ENCODE data around the gene IFNA10. TPM values are rescaled to one million over a fixed set of nuclear protein-coding genes. Genes with fewer than 3 reads are reported as not detected.

Gene IFNA10
- total and polyA plus RNA-seq, 9 of the 15 experiments (the other 6 are each of a cell fraction or from before 2014, with no cell fraction given), result not detected

GRCh38 chr9:21160178-21160577, 46.8 kb downstream of the IFNA10 start:
- ATAC-seq (no peak), FAIRE-seq (no peak), DNase-seq (ENCODE audit: extremely low read depth in 1 of 4, low spot score in 3 of 4) (no peak)
- in situ Hi-C loops (cut with MboI), result no loop called here
- POLR2A ChIA-PET, result no interaction called here
- Histone ChIP-seq H4K20me1 (replicated peaks; ENCODE audit: control insufficient read depth, insufficient read depth, low read length) (no peaks in the 10 kb centered on the region), H3K4me3 (no peak overlapping the region), H3K36me3 (ENCODE audit: control insufficient read depth, insufficient read depth, low read length) (no peaks in the 10 kb centered on the region), H3K9me3 (replicated peaks; ENCODE audit: control insufficient read depth, insufficient read depth, low read depth, low read length) (no peaks in the 10 kb centered on the region), H3K4me1 (replicated peaks in 1 of 2; ENCODE audit: control insufficient read depth in 2 of 2, insufficient read depth in 2 of 2, low read length in 2 of 2) (no peaks in the 10 kb centered on the region), H3K79me2 (ENCODE audit: control insufficient read depth, insufficient read depth, low read length) (no peaks in the 10 kb centered on the region), H3K27me3 (ENCODE audit: control insufficient read depth in 2 of 2, insufficient read depth in 2 of 2, low read length in 2 of 2) (no peaks in the 10 kb centered on the region), H3K27ac (ENCODE audit: extremely low read depth, low read depth, low read length) (no peak overlapping the region), H3K9ac (ENCODE audit: insufficient read depth in 1 of 2, low read depth in 2 of 2, low read length in 2 of 2) (no peak overlapping the region), H2AFZ (ENCODE audit: low read depth, low read length) (no peak overlapping the region), H3K9me1 (ENCODE audit: control insufficient read depth, insufficient read depth, low read length) (no peaks in the 10 kb centered on the region), H3K4me2 (ENCODE audit: insufficient read depth, low read length) (no peak overlapping the region)
- no peak for TF ChIP-seq MEIS2 (IDR thresholded peaks at IDR 0.05; ENCODE audit: partially characterized antibody)
- no peak for TF ChIP-seq ZNF239 (CRISPR knock-in tag; IDR thresholded peaks at IDR 0.05)
- no peak for TF ChIP-seq SAFB (IDR thresholded peaks at IDR 0.05; ENCODE audit: borderline replicate concordance, low read depth, low read length)
- no peak for TF ChIP-seq HCFC1 (IDR thresholded peaks at IDR 0.05; ENCODE audit: low read depth, low read length)
- TF ChIP-seq, protein P1, sequence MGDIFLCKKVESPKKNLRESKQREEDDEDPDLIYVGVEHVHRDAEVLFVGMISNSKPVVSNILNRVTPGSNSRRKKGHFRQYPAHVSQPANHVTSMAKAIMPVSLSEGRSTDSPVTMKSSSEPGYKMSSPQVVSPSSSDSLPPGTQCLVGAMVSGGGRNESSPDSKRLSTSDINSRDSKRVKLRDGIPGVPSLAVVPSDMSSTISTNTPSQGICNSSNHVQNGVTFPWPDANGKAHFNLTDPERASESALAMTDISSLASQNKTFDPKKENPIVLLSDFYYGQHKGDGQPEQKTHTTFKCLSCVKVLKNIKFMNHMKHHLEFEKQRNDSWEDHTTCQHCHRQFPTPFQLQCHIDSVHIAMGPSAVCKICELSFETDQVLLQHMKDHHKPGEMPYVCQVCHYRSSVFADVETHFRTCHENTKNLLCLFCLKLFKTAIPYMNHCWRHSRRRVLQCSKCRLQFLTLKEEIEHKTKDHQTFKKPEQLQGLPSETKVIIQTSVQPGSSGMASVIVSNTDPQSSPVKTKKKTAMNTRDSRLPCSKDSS (IDR thresholded peaks at IDR 0.05; ENCODE audit: low read depth, partially characterized antibody), result no peak
- no peak for TF ChIP-seq HLTF (IDR thresholded peaks at IDR 0.05)
- no peak for TF ChIP-seq L3MBTL2 (IDR thresholded peaks at IDR 0.05)
- no peak for TF ChIP-seq RFX7 (CRISPR knock-in tag; IDR thresholded peaks at IDR 0.05)
- TF ChIP-seq PTTG1 (tag; IDR thresholded peaks at IDR 0.05; ENCODE audit: low read depth), result no peak
- no peak for TF ChIP-seq NRF1 (conservative IDR thresholded peaks at IDR 0.05 in 1 of 2, IDR thresholded peaks at IDR 0.05 in 1 of 2)
- no peak for TF ChIP-seq GTF2B (IDR thresholded peaks at IDR 0.05; ENCODE audit: extremely low read depth, insufficient read length)
- no peak for TF ChIP-seq ILK (tag; IDR thresholded peaks at IDR 0.05; ENCODE audit: borderline replicate concordance, low read depth)
- TF ChIP-seq KDM1A (IDR thresholded peaks at IDR 0.05), result no peak
- intact Hi-C loops (cut with micrococcal nuclease), result no loop called here
- BruUV-seq (replicated peaks), result no TSS peak
- WGBS (ENCODE audit: insufficient coverage, low coverage, missing lambda C conversion rate), result no CpG with 5 or more reads among the region's 1 CpG
- CTCF ChIA-PET (ENCODE audit: low intra/inter-chr PET ratio), result no interaction called here

Small RNAs within 50 kb of the gene (small RNA-seq; reads per million reads assigned to genes)
- not detected for gene RF00019

Other genes starting within 250 kb of the IFNA10 start
Only the 7 nearest of the 16 such genes appear.
- gene IFNW1, start 65.3 kb downstream of the IFNA10 start, total RNA-seq (2014; rRNA removed), result not detected in 2 replicates
- not detected in 2 replicates for gene IFNW1, start 65.3 kb downstream of the IFNA10 start, total RNA-seq (2014; rRNA removed; fragmentation: Illumina TruSeq; extraction: Trizol)
- not detected in 2 replicates for gene IFNW1, start 65.3 kb downstream of the IFNA10 start, total RNA-seq (2015; rRNA removed; fragmentation: Illumina TruSeq; extraction: Trizol)
- gene IFNW1, start 65.3 kb downstream of the IFNA10 start, total RNA-seq (2021), result not detected in 2 replicates
- gene IFNW1, start 65.3 kb downstream of the IFNA10 start, polyA plus RNA-seq (2011; rRNA removed), result not detected in 2 replicates
- not detected in 2 replicates for gene IFNW1, start 65.3 kb downstream of the IFNA10 start, polyA plus RNA-seq (2014; fragmentation: Illumina TruSeq; extraction: Trizol)
- gene IFNW1, start 65.3 kb downstream of the IFNA10 start, polyA plus RNA-seq (2014; fragmentation: Nextera tagmentation; extraction: Ambion mirVana), result not detected
- not detected in 2 replicates for gene IFNW1, start 65.3 kb downstream of the IFNA10 start, polyA plus RNA-seq (2014; rRNA removed)
- gene IFNA21, start 40.5 kb downstream of the IFNA10 start, total RNA-seq (2014; rRNA removed), result not detected in 2 replicates
- gene IFNA21, start 40.5 kb downstream of the IFNA10 start, total RNA-seq (2014; rRNA removed; fragmentation: Illumina TruSeq; extraction: Trizol), result not detected in 2 replicates
- gene IFNA21, start 40.5 kb downstream of the IFNA10 start, total RNA-seq (2015; rRNA removed; fragmentation: Illumina TruSeq; extraction: Trizol), result not detected in 2 replicates
- gene IFNA21, start 40.5 kb downstream of the IFNA10 start, total RNA-seq (2021), result not detected in 2 replicates
- gene IFNA21, start 40.5 kb downstream of the IFNA10 start, polyA plus RNA-seq (2011; rRNA removed), result not detected in 2 replicates
- not detected in 2 replicates for gene IFNA21, start 40.5 kb downstream of the IFNA10 start, polyA plus RNA-seq (2014; fragmentation: Illumina TruSeq; extraction: Trizol)
- not detected for gene IFNA21, start 40.5 kb downstream of the IFNA10 start, polyA plus RNA-seq (2014; fragmentation: Nextera tagmentation; extraction: Ambion mirVana)
- not detected in 2 replicates for gene IFNA21, start 40.5 kb downstream of the IFNA10 start, polyA plus RNA-seq (2014; rRNA removed)
- not detected in 2 replicates for gene IFNA4, start 19.6 kb downstream of the IFNA10 start, total RNA-seq (2014; rRNA removed)
- not detected in 2 replicates for gene IFNA4, start 19.6 kb downstream of the IFNA10 start, total RNA-seq (2014; rRNA removed; fragmentation: Illumina TruSeq; extraction: Trizol)
- gene IFNA4, start 19.6 kb downstream of the IFNA10 start, total RNA-seq (2015; rRNA removed; fragmentation: Illumina TruSeq; extraction: Trizol), result not detected in 2 replicates
- not detected in 2 replicates for gene IFNA4, start 19.6 kb downstream of the IFNA10 start, total RNA-seq (2021)
- gene IFNA4, start 19.6 kb downstream of the IFNA10 start, polyA plus RNA-seq (2011; rRNA removed), result not detected in 2 replicates
- not detected in 2 replicates for gene IFNA4, start 19.6 kb downstream of the IFNA10 start, polyA plus RNA-seq (2014; fragmentation: Illumina TruSeq; extraction: Trizol)
- gene IFNA4, start 19.6 kb downstream of the IFNA10 start, polyA plus RNA-seq (2014; fragmentation: Nextera tagmentation; extraction: Ambion mirVana), result not detected
- gene IFNA4, start 19.6 kb downstream of the IFNA10 start, polyA plus RNA-seq (2014; rRNA removed), result not detected in 2 replicates
- gene IFNA7, start 4.9 kb downstream of the IFNA10 start, total RNA-seq (2014; rRNA removed), result not detected in 2 replicates
- gene IFNA7, start 4.9 kb downstream of the IFNA10 start, total RNA-seq (2014; rRNA removed; fragmentation: Illumina TruSeq; extraction: Trizol), result not detected in 2 replicates
- gene IFNA7, start 4.9 kb downstream of the IFNA10 start, total RNA-seq (2015; rRNA removed; fragmentation: Illumina TruSeq; extraction: Trizol), result not detected in 2 replicates
- not detected in 2 replicates for gene IFNA7, start 4.9 kb downstream of the IFNA10 start, total RNA-seq (2021)
- gene IFNA7, start 4.9 kb downstream of the IFNA10 start, polyA plus RNA-seq (2011; rRNA removed), result not detected in 2 replicates
- gene IFNA7, start 4.9 kb downstream of the IFNA10 start, polyA plus RNA-seq (2014; fragmentation: Illumina TruSeq; extraction: Trizol), result not detected in 2 replicates
- gene IFNA7, start 4.9 kb downstream of the IFNA10 start, polyA plus RNA-seq (2014; fragmentation: Nextera tagmentation; extraction: Ambion mirVana), result not detected
- gene IFNA7, start 4.9 kb downstream of the IFNA10 start, polyA plus RNA-seq (2014; rRNA removed), result not detected in 2 replicates
- gene IFNA16, start 10.2 kb upstream of the IFNA10 start, total RNA-seq (2014; rRNA removed), result not detected in 2 replicates
- not detected in 2 replicates for gene IFNA16, start 10.2 kb upstream of the IFNA10 start, total RNA-seq (2014; rRNA removed; fragmentation: Illumina TruSeq; extraction: Trizol)
- gene IFNA16, start 10.2 kb upstream of the IFNA10 start, total RNA-seq (2015; rRNA removed; fragmentation: Illumina TruSeq; extraction: Trizol), result not detected in 2 replicates
- gene IFNA16, start 10.2 kb upstream of the IFNA10 start, total RNA-seq (2021), result not detected in 2 replicates
- not detected in 2 replicates for gene IFNA16, start 10.2 kb upstream of the IFNA10 start, polyA plus RNA-seq (2011; rRNA removed)
- not detected in 2 replicates for gene IFNA16, start 10.2 kb upstream of the IFNA10 start, polyA plus RNA-seq (2014; fragmentation: Illumina TruSeq; extraction: Trizol)
- gene IFNA16, start 10.2 kb upstream of the IFNA10 start, polyA plus RNA-seq (2014; fragmentation: Nextera tagmentation; extraction: Ambion mirVana), result not detected
- gene IFNA16, start 10.2 kb upstream of the IFNA10 start, polyA plus RNA-seq (2014; rRNA removed), result not detected in 2 replicates
- gene IFNA17, start 21.1 kb upstream of the IFNA10 start, total RNA-seq (2014; rRNA removed), result not detected in 2 replicates
- gene IFNA17, start 21.1 kb upstream of the IFNA10 start, total RNA-seq (2014; rRNA removed; fragmentation: Illumina TruSeq; extraction: Trizol), result not detected in 2 replicates
- gene IFNA17, start 21.1 kb upstream of the IFNA10 start, total RNA-seq (2015; rRNA removed; fragmentation: Illumina TruSeq; extraction: Trizol), result not detected in 2 replicates
- not detected in 2 replicates for gene IFNA17, start 21.1 kb upstream of the IFNA10 start, total RNA-seq (2021)
- gene IFNA17, start 21.1 kb upstream of the IFNA10 start, polyA plus RNA-seq (2011; rRNA removed), result not detected in 2 replicates
- gene IFNA17, start 21.1 kb upstream of the IFNA10 start, polyA plus RNA-seq (2014; fragmentation: Illumina TruSeq; extraction: Trizol), result not detected in 2 replicates
- gene IFNA17, start 21.1 kb upstream of the IFNA10 start, polyA plus RNA-seq (2014; fragmentation: Nextera tagmentation; extraction: Ambion mirVana), result not detected
- gene IFNA17, start 21.1 kb upstream of the IFNA10 start, polyA plus RNA-seq (2014; rRNA removed), result not detected in 2 replicates
- not detected in 2 replicates for gene IFNA14, start 32.9 kb upstream of the IFNA10 start, total RNA-seq (2014; rRNA removed)
- not detected in 2 replicates for gene IFNA14, start 32.9 kb upstream of the IFNA10 start, total RNA-seq (2014; rRNA removed; fragmentation: Illumina TruSeq; extraction: Trizol)
- gene IFNA14, start 32.9 kb upstream of the IFNA10 start, total RNA-seq (2015; rRNA removed; fragmentation: Illumina TruSeq; extraction: Trizol), result not detected in 2 replicates
- gene IFNA14, start 32.9 kb upstream of the IFNA10 start, total RNA-seq (2021), result not detected in 2 replicates
- gene IFNA14, start 32.9 kb upstream of the IFNA10 start, polyA plus RNA-seq (2011; rRNA removed), result not detected in 2 replicates
- not detected in 2 replicates for gene IFNA14, start 32.9 kb upstream of the IFNA10 start, polyA plus RNA-seq (2014; fragmentation: Illumina TruSeq; extraction: Trizol)
- not detected for gene IFNA14, start 32.9 kb upstream of the IFNA10 start, polyA plus RNA-seq (2014; fragmentation: Nextera tagmentation; extraction: Ambion mirVana)
- not detected in 2 replicates for gene IFNA14, start 32.9 kb upstream of the IFNA10 start, polyA plus RNA-seq (2014; rRNA removed)